Activated CD4-positive, alpha-beta T cell treated with anti-CD3 and anti-CD28 coated beads, Interleukin-2, amount 10 ng/mL, durations not matched to agents 24 days and 14 days (primary cell): ENCODE measurements around the gene PDLIM1. TPM values are rescaled to one million over a fixed set of nuclear protein-coding genes. Genes with fewer than 3 reads are reported as not detected.
"Not testable (repeated sequence)": the region's sequence is repeated elsewhere in the genome, so short reads cannot be mapped to it uniquely, and the experiment has no call there.

Source experiments
- DNase-seq: peaks from one replicate; pipeline ENCODE4 v3.0.0; 2022
- H3K27ac Mint-ChIP-seq: one replicate; pipeline ENCODE4 v1.8.0; 2022; ENCODE audit warnings: mild to moderate bottlenecking, mixed read lengths
- H3K27me3 Mint-ChIP-seq: one replicate; pipeline ENCODE4 v1.8.0; 2022; ENCODE audit warnings: mixed read lengths
- H3K36me3 Mint-ChIP-seq: one replicate; pipeline ENCODE4 v1.8.0; 2022; ENCODE audit warnings: low read depth, mild to moderate bottlenecking, mixed read lengths
- H3K4me1 Mint-ChIP-seq: one replicate; pipeline ENCODE4 v1.8.0; 2021; ENCODE audit warnings: mixed read lengths
- H3K4me3 Mint-ChIP-seq: one replicate; pipeline ENCODE4 v1.8.0; 2022; ENCODE audit warnings: mild to moderate bottlenecking, moderate library complexity, mixed read lengths
- H3K9me3 Mint-ChIP-seq: one replicate; pipeline ENCODE4 v1.8.0; 2021; ENCODE audit warnings: mixed read lengths
- intact Hi-C: fragments of 100-400 bp; cut with micrococcal nuclease; formaldehyde crosslinking; loops from one replicate; pipeline ENCODE4 v1.15.1; 2023
- total RNA-seq: library from RNA; stranded (reverse); gene quantifications from 2 replicates; pipeline ENCODE4 v1.2.3, GENCODE V29; 2022

PDLIM1 gene
- total RNA-seq, 1 donor from 2014 or later, result 3.1 TPM

DNA sequence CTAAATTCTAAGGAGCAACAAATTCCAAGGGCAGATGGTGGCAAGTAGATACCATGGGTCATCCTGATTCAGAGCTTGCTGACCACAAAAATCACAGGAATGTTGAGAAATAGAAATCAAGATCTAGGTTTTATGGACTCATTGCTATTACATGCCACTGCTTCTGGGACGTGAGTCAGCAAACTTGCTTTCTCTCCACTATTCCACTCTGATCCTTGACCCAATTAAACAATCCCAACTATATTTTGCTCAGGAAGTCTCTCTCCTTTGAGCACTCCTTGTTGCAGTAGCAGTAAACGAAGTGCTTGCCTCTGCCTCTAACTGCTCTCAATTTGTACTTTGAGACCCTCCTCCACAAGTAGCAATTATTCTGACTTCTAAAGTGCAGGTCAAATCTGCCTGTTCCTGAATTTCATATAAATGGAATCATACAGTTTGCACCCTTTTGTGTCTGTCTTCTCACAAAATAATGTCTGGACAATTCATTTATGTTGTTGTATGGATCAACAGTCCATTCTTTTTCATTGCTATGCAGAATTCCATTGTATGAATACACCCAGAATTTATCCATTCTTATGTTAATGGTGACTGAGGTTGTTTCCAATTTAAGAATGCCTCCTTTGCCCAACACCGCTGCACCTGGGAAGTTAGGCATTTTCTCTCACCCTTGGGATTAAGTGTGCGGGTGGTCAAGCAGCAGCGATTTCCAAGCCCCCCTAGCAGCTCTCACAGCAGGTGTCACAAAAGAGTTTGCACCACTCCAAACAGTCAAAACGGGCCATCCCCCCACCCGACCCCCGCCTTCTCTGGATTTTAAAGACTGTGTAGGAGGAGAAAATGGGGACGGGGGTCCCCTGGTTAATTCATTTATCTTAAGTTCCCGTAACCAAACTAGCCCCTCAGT is 60.8 kb downstream of the PDLIM1 start:
- H3K27ac Mint-ChIP-seq, result peak overlapping the region; percentile 85
- intact Hi-C loops, result no loop called here
- H3K36me3 Mint-ChIP-seq, result peaks cover 15% of the 10 kb centered on the region

DNA sequence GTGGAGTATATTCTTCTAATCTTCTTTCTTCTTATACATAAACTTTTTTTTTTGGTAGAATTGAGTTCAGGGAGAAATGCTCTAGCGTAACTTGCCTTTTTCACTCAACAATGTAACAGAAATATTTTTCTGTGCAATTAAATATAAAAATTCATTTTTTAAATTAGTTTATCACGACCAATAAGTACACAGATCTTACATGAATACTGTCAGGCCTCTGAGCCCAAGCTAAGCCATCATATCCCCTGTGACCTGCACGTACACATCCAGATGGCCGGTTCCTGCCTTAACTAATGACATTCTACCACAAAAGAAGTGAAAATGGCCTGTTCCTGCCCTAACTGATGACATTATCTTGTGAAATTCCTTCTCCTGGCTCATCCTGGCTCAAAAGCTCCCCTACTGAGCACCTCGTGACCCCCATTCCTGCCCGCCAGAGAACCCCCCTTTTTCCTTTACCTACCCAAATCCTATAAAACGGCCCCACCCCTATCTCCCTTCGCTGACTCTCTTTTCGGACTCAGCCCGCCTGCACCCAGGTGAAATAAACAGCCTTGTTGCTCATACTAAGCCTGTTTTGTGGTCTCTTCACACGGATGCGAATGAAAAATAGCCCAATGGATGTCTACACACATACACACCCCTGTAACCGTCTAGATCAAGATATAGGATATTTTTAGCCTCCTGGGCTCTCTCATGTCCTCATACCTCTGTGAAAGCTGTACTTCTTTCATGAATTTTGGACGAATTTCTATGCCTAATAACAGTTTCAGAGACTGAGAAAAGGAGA is 61.7 kb downstream of the PDLIM1 start:
- H3K4me1 Mint-ChIP-seq, result peaks cover 10% of the 10 kb centered on the region
- peaks cover 15% of the 10 kb centered on the region for H3K36me3 Mint-ChIP-seq
- H3K27me3 Mint-ChIP-seq, H3K4me3 Mint-ChIP-seq, DNase-seq, intact Hi-C loops, H3K27ac Mint-ChIP-seq: not testable (repeated sequence)
- H3K9me3 Mint-ChIP-seq, result peaks cover 12% of the 10 kb centered on the region

More for the DNA sequence above, 60.8 kb downstream of the PDLIM1 start:
- Mint-ChIP-seq H3K4me1 (peaks cover 11% of the 10 kb centered on the region), H3K27me3 (peaks cover 8% of the 10 kb centered on the region), H3K4me3 (peak overlapping the region; percentile 82), H3K9me3 (peaks cover 12% of the 10 kb centered on the region)
- no peak for DNase-seq

DNA sequence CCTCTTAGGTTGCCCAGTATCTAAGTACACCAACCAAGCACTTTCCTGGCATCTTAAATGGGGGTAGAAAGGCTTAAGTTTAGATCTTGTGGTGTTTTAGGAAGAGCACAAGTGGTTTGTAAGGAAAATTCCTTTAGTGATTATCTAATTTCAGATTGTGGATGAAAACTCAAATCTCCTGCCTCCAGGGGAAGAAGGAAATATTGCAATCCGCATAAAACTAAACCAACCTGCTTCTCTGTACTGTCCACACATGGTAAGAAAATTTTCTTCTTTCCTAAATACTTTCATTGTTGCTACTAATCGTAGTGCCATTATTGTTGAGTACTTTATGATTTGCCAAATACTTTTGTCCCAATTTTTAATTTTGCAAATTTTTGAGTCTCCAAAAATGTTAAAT is 65.7 kb downstream of the PDLIM1 start:
- Mint-ChIP-seq H3K9me3 (no peaks in the 10 kb centered on the region), H3K27me3 (peaks cover 9% of the 10 kb centered on the region), H3K36me3 (no peaks in the 10 kb centered on the region), H3K4me1 (no peaks in the 10 kb centered on the region), H3K4me3 (no peak overlapping the region), H3K27ac (no peak overlapping the region)
- intact Hi-C loops, result no loop called here
- no peak for DNase-seq

DNA sequence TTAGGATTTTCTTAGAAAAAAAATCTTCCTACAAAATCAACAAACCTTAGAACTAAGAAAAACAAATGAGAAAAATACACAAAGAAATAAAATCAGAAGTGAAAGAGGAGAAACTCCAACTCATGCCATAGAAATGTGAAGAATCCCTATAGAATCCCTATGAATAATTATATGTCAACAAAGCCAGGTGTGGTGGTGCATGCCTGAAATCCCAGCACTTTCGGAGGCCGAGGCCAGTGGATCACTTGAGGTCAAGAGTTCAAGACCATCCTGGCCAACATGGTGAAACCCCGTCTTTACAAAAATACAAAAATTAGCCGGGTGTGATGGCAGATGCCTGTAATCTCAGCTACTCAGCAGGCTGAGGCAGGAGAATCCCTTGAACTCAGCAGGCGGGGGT is 69.7 kb downstream of the PDLIM1 start:
- Mint-ChIP-seq H3K27ac (no peak overlapping the region), H3K9me3 (no peaks in the 10 kb centered on the region)

DNA sequence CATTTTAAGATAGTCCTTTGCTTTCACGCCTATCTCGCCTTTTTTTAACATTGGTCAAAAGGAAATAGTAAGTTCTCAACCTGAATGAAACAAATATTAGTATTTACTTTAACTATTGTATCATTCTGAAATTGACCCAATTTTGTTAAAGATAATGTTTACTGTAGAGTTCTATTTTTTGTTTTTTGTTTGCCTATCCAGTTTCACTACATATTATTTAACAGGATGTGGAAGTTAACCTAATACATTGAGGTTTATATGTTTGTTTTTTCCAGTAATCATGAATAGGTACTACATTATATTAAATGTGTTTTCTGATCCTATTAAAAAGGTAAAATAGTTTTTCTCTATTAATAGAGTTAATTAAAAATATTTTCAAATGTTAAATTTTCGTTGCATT is 70.3 kb downstream of the PDLIM1 start:
- Mint-ChIP-seq H3K4me1 (no peaks in the 10 kb centered on the region), H3K27me3 (peaks cover 4% of the 10 kb centered on the region), H3K4me3 (no peak overlapping the region), H3K27ac (no peak overlapping the region), H3K9me3 (no peaks in the 10 kb centered on the region), H3K36me3 (no peaks in the 10 kb centered on the region)
- no peak for DNase-seq
- intact Hi-C loops, result no loop called here

More for the DNA sequence above, 69.7 kb downstream of the PDLIM1 start:
- H3K4me1 Mint-ChIP-seq, result no peaks in the 10 kb centered on the region
- H3K27me3 Mint-ChIP-seq, result peaks cover 6% of the 10 kb centered on the region
- no peak for DNase-seq
- no peaks in the 10 kb centered on the region for H3K36me3 Mint-ChIP-seq
- H3K4me3 Mint-ChIP-seq, result no peak overlapping the region
- intact Hi-C loops, result no loop called here

DNA sequence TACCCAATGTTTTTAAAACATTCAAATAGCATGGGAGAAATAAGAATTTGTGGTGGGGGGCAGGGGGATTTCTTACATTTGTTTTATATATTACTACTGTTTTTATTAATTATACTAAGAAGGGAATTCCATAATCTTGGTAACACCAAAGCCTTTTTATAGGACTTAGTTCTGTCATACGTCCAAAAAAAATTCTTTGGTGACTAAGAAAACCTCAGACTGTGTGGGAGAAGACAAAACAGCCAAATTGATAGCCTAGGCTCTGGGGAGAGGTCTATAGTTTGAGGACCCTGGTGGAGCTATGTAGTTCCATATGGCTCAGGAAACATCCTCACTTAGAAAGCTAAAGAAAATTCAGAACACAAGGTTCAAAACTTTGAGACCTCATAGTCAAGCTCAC is 73.3 kb downstream of the PDLIM1 start:
- H3K27ac Mint-ChIP-seq, result no peak overlapping the region
- no peaks in the 10 kb centered on the region for H3K36me3 Mint-ChIP-seq
- intact Hi-C loops, result no loop called here
- no peak overlapping the region for H3K4me3 Mint-ChIP-seq
- peaks cover 4% of the 10 kb centered on the region for H3K27me3 Mint-ChIP-seq
- no peaks in the 10 kb centered on the region for H3K4me1 Mint-ChIP-seq
- no peak for DNase-seq
- H3K9me3 Mint-ChIP-seq, result no peaks in the 10 kb centered on the region

DNA sequence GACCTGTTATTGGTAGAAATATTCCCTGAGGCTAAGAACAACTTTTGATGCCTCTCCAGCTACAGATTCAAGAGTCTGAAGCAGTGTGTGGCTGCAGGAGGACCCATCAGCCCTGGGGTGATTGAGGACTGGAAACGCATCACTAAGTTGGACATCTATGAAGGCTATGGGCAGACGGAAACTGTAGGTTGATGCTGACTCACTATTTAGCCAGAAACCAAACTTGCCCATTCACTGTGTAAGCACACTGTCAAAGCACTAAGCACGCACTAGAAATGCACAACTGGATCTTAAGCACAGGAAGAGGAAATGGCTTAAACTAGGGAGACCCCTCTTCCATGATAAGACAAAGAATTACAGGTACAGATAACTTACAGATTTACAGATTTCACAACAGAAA is 76.0 kb downstream of the PDLIM1 start:
- intact Hi-C loops, result no loop called here
- Mint-ChIP-seq H3K27me3 (peaks cover 2% of the 10 kb centered on the region), H3K4me1 (no peaks in the 10 kb centered on the region), H3K9me3 (no peaks in the 10 kb centered on the region), H3K4me3 (no peak overlapping the region), H3K27ac (no peak overlapping the region), H3K36me3 (no peaks in the 10 kb centered on the region)
- DNase-seq, result no peak

DNA sequence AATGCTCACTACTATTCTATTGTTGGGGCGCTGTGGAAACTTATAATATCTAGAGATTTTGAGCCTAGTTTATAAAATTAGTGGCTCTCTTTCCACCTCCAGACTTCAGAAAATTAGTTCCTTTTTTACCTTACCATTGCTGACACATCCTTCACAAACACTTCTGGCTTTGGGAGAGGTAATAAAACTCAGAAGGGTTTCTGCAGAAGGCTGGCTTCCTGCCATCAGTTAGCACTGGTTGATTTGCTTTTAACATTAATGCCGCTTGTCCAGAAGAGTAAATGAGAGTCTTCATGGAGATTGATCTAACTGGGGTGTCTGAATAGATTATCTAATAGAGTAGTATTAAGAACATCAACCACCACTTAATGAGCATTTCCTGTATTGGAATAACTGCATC is 76.4 kb downstream of the PDLIM1 start:
- Mint-ChIP-seq H3K27ac (no peak overlapping the region), H3K27me3 (peaks cover 2% of the 10 kb centered on the region), H3K4me3 (no peak overlapping the region), H3K4me1 (no peaks in the 10 kb centered on the region), H3K9me3 (no peaks in the 10 kb centered on the region), H3K36me3 (no peaks in the 10 kb centered on the region)
- no peak for DNase-seq
- intact Hi-C loops, result no loop called here

DNA sequence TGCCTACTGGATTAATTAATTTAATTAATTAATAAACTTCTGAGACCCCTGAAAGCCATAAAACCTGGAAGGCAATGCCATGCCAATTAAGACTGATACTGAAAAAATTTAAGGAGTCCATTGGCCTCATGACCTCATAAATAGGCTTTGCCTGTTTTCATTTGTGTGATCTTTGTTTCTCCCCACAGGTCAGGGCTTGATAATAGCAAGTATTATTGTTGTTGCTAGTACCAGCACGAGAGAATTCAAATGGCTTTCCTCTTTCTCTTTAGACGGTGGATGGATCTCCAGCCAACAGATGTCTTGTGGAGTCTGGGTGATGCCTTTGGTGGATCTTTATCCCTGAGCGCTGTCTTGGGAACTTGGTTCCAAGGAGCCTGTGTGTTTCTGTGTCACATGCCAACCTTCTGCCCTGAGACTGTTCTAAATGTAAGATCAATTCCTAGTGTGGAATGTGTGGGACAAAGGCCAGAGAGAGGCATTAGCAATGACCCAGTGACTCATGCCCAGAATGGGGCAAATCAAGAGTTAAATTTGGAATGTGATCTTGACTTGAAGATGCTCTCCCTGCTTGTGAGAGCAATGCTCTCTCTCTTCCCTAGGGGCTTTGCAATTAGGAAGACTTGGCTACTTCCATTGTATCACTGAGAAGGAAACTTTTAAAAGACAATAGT is 79.1 kb downstream of the PDLIM1 start:
- Mint-ChIP-seq H3K4me3 (no peak overlapping the region), H3K36me3 (no peaks in the 10 kb centered on the region), H3K27me3 (peaks cover 2% of the 10 kb centered on the region), H3K9me3 (no peaks in the 10 kb centered on the region), H3K4me1 (no peaks in the 10 kb centered on the region), H3K27ac (no peak overlapping the region)
- DNase-seq, result no peak
- intact Hi-C loops, result no loop called here

DNA sequence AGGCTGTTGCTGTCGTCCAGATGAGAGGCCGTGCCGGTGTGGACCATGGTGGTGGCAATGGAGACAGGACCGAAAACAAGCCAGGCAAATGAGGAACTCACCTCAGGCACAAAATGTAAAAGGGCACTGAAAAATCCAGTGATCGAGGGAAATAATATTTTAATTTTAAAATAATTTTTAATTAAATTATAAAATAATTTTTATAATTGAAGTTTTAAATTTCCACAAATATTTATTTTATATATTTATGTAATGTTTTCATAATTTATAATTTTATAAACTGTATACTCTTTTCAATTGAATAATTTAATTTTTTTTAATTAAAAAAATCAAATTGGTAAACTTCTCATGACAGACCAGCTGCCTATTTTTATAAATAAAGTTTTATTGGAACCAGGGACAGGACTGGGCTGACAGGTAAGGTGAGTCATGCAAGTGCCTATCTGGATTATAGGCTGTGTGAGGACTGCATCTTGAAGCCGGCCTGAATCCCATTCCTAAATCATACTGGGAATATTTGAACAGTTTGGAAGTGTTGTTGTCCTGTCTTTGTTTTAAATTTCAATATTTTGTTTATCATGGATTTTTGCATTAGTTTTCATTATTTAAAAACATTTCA is 81.2 kb downstream of the PDLIM1 start:
- H3K27ac Mint-ChIP-seq, result no peak overlapping the region
- H3K9me3 Mint-ChIP-seq, result no peaks in the 10 kb centered on the region
- no peak overlapping the region for H3K4me3 Mint-ChIP-seq
- H3K4me1 Mint-ChIP-seq, result no peaks in the 10 kb centered on the region
- H3K36me3 Mint-ChIP-seq, result no peaks in the 10 kb centered on the region
- H3K27me3 Mint-ChIP-seq, result no peaks in the 10 kb centered on the region
- DNase-seq, result no peak
- intact Hi-C loops, result loop anchor here (5.0 kb wide), 1 partner anchor 33 kb away; no protein-coding TSS in a partner anchor

DNA sequence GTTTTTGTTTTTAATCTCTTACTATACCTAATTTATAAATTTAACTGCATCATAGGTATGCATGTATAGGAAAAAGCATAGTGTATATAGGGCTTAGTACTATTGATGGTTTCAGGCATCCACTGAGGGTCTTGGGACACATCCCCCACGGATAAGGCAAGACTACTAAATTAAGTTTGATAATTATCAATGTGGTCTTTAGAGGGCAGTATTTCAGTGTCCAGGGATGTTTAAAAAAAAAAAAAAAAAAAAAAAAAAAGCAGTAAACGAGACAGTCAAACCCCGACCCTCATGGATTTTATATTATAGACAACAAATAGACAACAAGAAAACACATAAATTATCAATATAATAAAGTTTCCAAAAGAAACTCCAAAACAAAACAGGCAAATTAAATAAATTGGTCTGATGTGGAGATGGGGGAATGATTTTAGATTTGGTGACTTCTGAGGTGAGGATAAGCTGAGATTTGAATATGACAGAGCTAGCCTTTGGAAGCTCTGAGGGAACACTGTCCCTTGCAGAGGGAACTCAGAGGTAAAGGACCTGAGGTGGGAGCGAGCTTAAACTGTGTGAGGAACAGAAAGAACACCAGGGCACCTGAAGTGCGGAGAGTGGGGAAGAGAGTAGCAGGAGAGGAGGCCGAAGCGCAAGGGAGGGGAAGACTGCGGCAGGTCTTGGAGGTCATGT is 82.0 kb downstream of the PDLIM1 start:
- Mint-ChIP-seq H3K36me3 (no peaks in the 10 kb centered on the region), H3K4me1 (no peaks in the 10 kb centered on the region), H3K27ac (no peak overlapping the region), H3K9me3 (no peaks in the 10 kb centered on the region), H3K4me3 (no peak overlapping the region), H3K27me3 (no peaks in the 10 kb centered on the region)
- DNase-seq, result peak; percentile 43
- intact Hi-C loops, result loop anchor here (5.0 kb wide), 1 partner anchor 33 kb away; no protein-coding TSS in a partner anchor

DNA sequence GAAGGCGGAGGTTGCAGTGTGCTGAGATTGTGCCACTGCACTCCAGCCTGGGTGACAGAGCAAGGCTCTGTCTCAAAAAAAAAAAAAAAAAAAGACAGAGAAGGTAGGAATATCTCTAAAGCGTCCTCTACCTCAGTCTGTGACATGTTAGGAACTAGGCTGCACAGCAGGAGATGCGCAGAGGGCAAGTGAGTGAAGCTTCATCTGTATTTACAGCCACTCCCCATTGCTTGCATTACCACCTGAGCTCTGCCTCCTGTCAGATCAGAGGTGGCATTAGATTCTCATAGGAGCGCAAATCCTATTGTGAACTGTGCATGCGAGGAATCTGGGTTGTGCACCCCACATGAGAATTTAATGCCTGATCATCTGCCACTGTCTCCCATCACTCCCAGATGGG is 87.9 kb downstream of the PDLIM1 start:
- H3K4me1 Mint-ChIP-seq, H3K36me3 Mint-ChIP-seq, intact Hi-C loops, H3K4me3 Mint-ChIP-seq, H3K27ac Mint-ChIP-seq, H3K9me3 Mint-ChIP-seq, H3K27me3 Mint-ChIP-seq, DNase-seq: not testable (repeated sequence)

DNA sequence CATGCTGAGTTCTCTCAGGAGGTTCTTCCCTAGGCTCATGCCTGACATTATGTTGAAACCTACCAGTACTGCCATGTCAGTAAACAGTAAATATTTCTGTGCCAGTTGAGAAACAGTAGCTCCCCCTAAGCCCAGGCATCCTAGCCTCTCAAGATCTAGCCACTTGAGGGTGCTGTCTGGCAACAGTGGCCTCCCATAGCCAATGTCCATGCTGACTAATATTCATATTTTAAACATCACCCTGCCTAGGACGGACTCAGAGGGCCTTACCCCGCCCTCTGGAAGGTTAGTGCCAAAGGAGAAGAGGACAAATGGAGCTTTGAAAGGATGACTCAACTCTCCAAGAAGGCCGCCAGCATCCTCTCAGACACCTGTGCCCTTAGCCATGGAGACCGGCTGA is 89.1 kb downstream of the PDLIM1 start:
- intact Hi-C loops, result no loop called here
- Mint-ChIP-seq H3K4me3 (no peak overlapping the region), H3K27me3 (no peaks in the 10 kb centered on the region), H3K27ac (no peak overlapping the region), H3K4me1 (no peaks in the 10 kb centered on the region), H3K9me3 (no peaks in the 10 kb centered on the region), H3K36me3 (no peaks in the 10 kb centered on the region)
- DNase-seq, result no peak
